K562 (cell line): ENCODE data around the gene FOLR2. TPM values are rescaled to one million over a fixed set of nuclear protein-coding genes. Genes with fewer than 3 reads are reported as not detected.

ENCODE experiments used
- CCNT2 ChIP-seq: IDR thresholded peaks from 2 replicates; pipeline ENCODE4 v1.6.1; 2011; ENCODE audit warnings: borderline replicate concordance, low read depth, mild to moderate bottlenecking, moderate library complexity, mixed read lengths, low read length; ENCODE audit not compliant: insufficient read length; ENCODE audit errors: extremely low read depth
- CSDE1 ChIP-seq, 2 experiments: fragments of 450-650 bp; IDR thresholded peaks; 2 replicates each; pipeline ENCODE4 v1.6.1; 2016; ENCODE audit warnings: mild to moderate bottlenecking in 1 of 2
- HDAC1 ChIP-seq, 2 experiments: fragments of 450-650 bp; IDR thresholded peaks; 2 replicates each; pipeline ENCODE4 v1.6.1; 2016 to 2017; ENCODE audit warnings: inconsistent platforms in 1 of 2, mild to moderate bottlenecking in 1 of 2, moderate library complexity in 1 of 2
- HNRNPL ChIP-seq: fragments of 200-400 bp; formaldehyde crosslinking; IDR thresholded peaks from 2 replicates; pipeline ENCODE4 v1.6.1; 2017; ENCODE audit warnings: low read depth, mild to moderate bottlenecking, low read length
- KLF13 ChIP-seq: fragments of 450-650 bp; IDR thresholded peaks from 2 replicates; pipeline ENCODE4 v1.6.1; 2016; ENCODE audit warnings: missing genetic modification characterization, low read depth, mild to moderate bottlenecking, missing compliant biosample characterization, moderate library complexity, borderline replicate concordance
- MYC ChIP-seq, 2 experiments: fragments of 250-450 bp in 1 of 2; sonication (Bioruptor Pico) in 1 of 2; IDR thresholded peaks; 2 replicates each; pipeline versions ENCODE4 v1.5.1 to v1.6.1; 2012 to 2021; ENCODE audit warnings: low read depth in 2 of 2, borderline replicate concordance in 1 of 2, improper control_type of control experiment in 1 of 2, low read length in 1 of 2, mild to moderate bottlenecking in 1 of 2, moderate library complexity in 1 of 2
- NFXL1 ChIP-seq: fragments of 450-650 bp; formaldehyde crosslinking; IDR thresholded peaks from 2 replicates; pipeline ENCODE4 v1.4.0; 2021; ENCODE audit warnings: mild to moderate bottlenecking
- TCF7 ChIP-seq: sonication (generic); IDR thresholded peaks from 2 replicates; pipeline ENCODE4 v1.6.1; 2016; ENCODE audit warnings: antibody characterized with exemption, borderline replicate concordance
- ZNF347 ChIP-seq: fragments of 450-650 bp; formaldehyde crosslinking; IDR thresholded peaks from 2 replicates; pipeline ENCODE4 v1.4.0; 2020; ENCODE audit warnings: low read depth, mild to moderate bottlenecking, moderate library complexity
- ZNF695 ChIP-seq: fragments of 450-650 bp; formaldehyde crosslinking; IDR thresholded peaks from 2 replicates; pipeline ENCODE4 v1.4.0; 2020; ENCODE audit warnings: mild to moderate bottlenecking, moderate library complexity
- ZNF75A ChIP-seq: fragments of 450-650 bp; formaldehyde crosslinking; IDR thresholded peaks from 2 replicates; pipeline ENCODE4 v1.4.0; 2020; ENCODE audit warnings: mild to moderate bottlenecking
- polyA plus RNA-seq, 8 experiments: library from polyadenylated mRNA; depleted of rRNA in 4 of 8; stranded (reverse) in 5 of 8; unstranded in 3 of 8; fragments of >200 nt; fragmentation: Nextera tagmentation in 2 of 8; fragmentation: Illumina TruSeq in 1 of 8; extraction: Ambion mirVana in 2 of 8; extraction: Trizol in 1 of 8; gene quantifications; 2 replicates each; pipeline versions ENCODE4 v1.2.1 to v1.2.3, GENCODE V29; 2011 to 2014; ENCODE audit warnings: inconsistent platforms in 1 of 8, missing spikeins in 1 of 8
- total RNA-seq, 7 experiments: library from RNA; depleted of rRNA in 6 of 7; stranded (reverse); fragments of >200 nt in 6 of 7; fragmentation: Illumina TruSeq in 2 of 7; extraction: Trizol in 2 of 7; gene quantifications; 2 replicates each; pipeline versions ENCODE4 v1.2.1 to v1.2.3, GENCODE V29; 2011 to 2021; ENCODE audit warnings: low replicate concordance in 1 of 7
- TF ChIP-seq, protein P1 (sequence below): fragments of 250-450 bp; sonication (Bioruptor Pico); IDR thresholded peaks from 2 replicates; pipeline ENCODE4 v1.5.0; 2020; ENCODE audit warnings: mild to moderate bottlenecking
- TF ChIP-seq, protein P2 (sequence below): sonication (generic); formaldehyde crosslinking; IDR thresholded peaks from 2 replicates; pipeline ENCODE4 v1.4.0; 2020; ENCODE audit warnings: mild to moderate bottlenecking, missing genetic modification reagents
- TF ChIP-seq, protein P3 (sequence below), 2 experiments: fragments of 250-450 bp in 1 of 2; fragments of 450-650 bp in 1 of 2; sonication (Bioruptor Pico) in 1 of 2; IDR thresholded peaks; 2 replicates each; pipeline versions ENCODE4 v1.6.1 to v1.8.0; 2016 to 2021; ENCODE audit warnings: mild to moderate bottlenecking in 2 of 2, moderate library complexity in 2 of 2, missing compliant biosample characterization in 1 of 2, missing genetic modification characterization in 1 of 2
- TF ChIP-seq, protein P4 (sequence below): fragments of 450-650 bp; IDR thresholded peaks from 2 replicates; pipeline ENCODE4 v1.7.1; 2018; ENCODE audit warnings: mild to moderate bottlenecking, low read depth; ENCODE audit not compliant: partially characterized antibody

The FOLR2 gene
- total and polyA plus RNA-seq, 9 of the 15 experiments (the other 6 are each of a cell fraction or from before 2014, with no cell fraction given) = 0.27 TPM; not detected in 8

GRCh38 chr11:72239313-72239848 is 22.8 kb downstream of the FOLR2 start (continued):
- TF ChIP-seq, protein P1, sequence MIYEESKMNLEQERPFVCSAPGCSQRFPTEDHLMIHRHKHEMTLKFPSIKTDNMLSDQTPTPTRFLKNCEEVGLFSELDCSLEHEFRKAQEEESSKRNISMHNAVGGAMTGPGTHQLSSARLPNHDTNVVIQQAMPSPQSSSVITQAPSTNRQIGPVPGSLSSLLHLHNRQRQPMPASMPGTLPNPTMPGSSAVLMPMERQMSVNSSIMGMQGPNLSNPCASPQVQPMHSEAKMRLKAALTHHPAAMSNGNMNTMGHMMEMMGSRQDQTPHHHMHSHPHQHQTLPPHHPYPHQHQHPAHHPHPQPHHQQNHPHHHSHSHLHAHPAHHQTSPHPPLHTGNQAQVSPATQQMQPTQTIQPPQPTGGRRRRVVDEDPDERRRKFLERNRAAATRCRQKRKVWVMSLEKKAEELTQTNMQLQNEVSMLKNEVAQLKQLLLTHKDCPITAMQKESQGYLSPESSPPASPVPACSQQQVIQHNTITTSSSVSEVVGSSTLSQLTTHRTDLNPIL (CRISPR knock-in tag) = no peak
- TF ChIP-seq CSDE1 (IDR thresholded peaks at IDR 0.05) = no peak
- no peak for TF ChIP-seq HDAC1 (IDR thresholded peaks at IDR 0.05)
- TF ChIP-seq MYC (IDR thresholded peaks at IDR 0.05; ENCODE audit: low read depth, low read length) = no peak
- 0 out of 2 replicates have a peak, but pooled peaks have one; percentile 26 for TF ChIP-seq MYC (CRISPR knock-in tag; IDR thresholded peaks at IDR 0.05; ENCODE audit: borderline replicate concordance, low read depth)
- TF ChIP-seq, protein P2, sequence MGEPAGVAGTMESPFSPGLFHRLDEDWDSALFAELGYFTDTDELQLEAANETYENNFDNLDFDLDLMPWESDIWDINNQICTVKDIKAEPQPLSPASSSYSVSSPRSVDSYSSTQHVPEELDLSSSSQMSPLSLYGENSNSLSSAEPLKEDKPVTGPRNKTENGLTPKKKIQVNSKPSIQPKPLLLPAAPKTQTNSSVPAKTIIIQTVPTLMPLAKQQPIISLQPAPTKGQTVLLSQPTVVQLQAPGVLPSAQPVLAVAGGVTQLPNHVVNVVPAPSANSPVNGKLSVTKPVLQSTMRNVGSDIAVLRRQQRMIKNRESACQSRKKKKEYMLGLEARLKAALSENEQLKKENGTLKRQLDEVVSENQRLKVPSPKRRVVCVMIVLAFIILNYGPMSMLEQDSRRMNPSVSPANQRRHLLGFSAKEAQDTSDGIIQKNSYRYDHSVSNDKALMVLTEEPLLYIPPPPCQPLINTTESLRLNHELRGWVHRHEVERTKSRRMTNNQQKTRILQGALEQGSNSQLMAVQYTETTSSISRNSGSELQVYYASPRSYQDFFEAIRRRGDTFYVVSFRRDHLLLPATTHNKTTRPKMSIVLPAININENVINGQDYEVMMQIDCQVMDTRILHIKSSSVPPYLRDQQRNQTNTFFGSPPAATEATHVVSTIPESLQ (CRISPR knock-in tag) = no peak
- TF ChIP-seq KLF13 = no peak
- TF ChIP-seq, protein P3, sequence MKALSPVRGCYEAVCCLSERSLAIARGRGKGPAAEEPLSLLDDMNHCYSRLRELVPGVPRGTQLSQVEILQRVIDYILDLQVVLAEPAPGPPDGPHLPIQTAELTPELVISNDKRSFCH (CRISPR knock-in tag; IDR thresholded peaks at IDR 0.05) = no peak
- TF ChIP-seq, protein P3 (tag; IDR thresholded peaks at IDR 0.05) = no peak
- TF ChIP-seq ZNF347 (CRISPR knock-in tag) = no peak
- no peak for TF ChIP-seq HNRNPL
- no peak for TF ChIP-seq NFXL1 (CRISPR knock-in tag)
- peak; percentile 34 for TF ChIP-seq CCNT2
- no peak for TF ChIP-seq TCF7
- no peak for TF ChIP-seq ZNF695 (CRISPR knock-in tag)
- TF ChIP-seq ZNF75A (CRISPR knock-in tag) = no peak
- TF ChIP-seq, protein P4, sequence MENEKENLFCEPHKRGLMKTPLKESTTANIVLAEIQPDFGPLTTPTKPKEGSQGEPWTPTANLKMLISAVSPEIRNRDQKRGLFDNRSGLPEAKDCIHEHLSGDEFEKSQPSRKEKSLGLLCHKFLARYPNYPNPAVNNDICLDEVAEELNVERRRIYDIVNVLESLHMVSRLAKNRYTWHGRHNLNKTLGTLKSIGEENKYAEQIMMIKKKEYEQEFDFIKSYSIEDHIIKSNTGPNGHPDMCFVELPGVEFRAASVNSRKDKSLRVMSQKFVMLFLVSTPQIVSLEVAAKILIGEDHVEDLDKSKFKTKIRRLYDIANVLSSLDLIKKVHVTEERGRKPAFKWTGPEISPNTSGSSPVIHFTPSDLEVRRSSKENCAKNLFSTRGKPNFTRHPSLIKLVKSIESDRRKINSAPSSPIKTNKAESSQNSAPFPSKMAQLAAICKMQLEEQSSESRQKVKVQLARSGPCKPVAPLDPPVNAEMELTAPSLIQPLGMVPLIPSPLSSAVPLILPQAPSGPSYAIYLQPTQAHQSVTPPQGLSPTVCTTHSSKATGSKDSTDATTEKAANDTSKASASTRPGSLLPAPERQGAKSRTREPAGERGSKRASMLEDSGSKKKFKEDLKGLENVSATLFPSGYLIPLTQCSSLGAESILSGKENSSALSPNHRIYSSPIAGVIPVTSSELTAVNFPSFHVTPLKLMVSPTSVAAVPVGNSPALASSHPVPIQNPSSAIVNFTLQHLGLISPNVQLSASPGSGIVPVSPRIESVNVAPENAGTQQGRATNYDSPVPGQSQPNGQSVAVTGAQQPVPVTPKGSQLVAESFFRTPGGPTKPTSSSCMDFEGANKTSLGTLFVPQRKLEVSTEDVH = peak; percentile 39
